GM19455 (cell line): Measurements from ENCODE around the gene MRGPRX2.

ENCODE experiments used
- ATAC-seq: cut with Tn5 transposase; IDR thresholded peaks from one replicate; pipeline ENCODE4 v1.9.1; 2021; ENCODE audit not compliant: unreplicated experiment

MRGPRX2 gene

GRCh38 chr11:19013181-19013857, 47.2 kb downstream of the MRGPRX2 start:
- ATAC-seq, result no peak

DNA sequence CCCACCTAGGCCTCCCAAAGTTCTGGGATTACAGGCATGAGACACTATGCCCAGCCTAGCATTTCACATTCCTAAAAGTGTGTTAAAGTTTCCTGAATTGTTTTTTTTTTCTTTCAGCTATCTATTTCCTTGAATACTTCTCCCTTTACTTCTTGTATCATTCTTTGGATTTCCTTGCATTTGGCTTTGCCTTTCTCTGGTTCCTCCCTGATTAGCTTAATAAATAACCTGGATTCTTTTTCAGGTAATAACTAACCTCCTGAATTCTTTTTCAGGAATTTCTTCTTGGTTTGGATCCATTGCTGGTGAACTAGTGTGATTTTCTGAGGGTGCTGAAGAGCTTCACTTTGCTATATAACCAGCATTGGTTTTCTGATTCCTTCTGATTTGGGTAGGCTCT, 47.9 kb downstream of the MRGPRX2 start:
- no peak for ATAC-seq
